Liver (tissue), 9 donors: ENCODE results near the gene TBCCD1. TPM values are rescaled to one million over a fixed set of nuclear protein-coding genes. Genes with fewer than 3 reads are reported as not detected.

Experiments used
- DNase-seq: peaks from one replicate; pipeline ENCODE4 v3.0.0-alpha.2; 2017; ENCODE audit warnings: low spot score
- H3K27ac ChIP-seq, 2 donors: one replicate each; pipeline ENCODE4 v1.7.0; 2013; ENCODE audit warnings: inconsistent platforms in 2 of 2, low read length in 2 of 2, control low read depth in 1 of 2, low read depth in 1 of 2, mild to moderate bottlenecking in 1 of 2
- H3K27me3 ChIP-seq, 4 donors: one replicate each; pipeline versions ENCODE4 v1.6.1 to v1.7.0; 2013; ENCODE audit warnings: low read length in 3 of 4, inconsistent platforms in 1 of 4, mild to moderate bottlenecking in 1 of 4, moderate library complexity in 1 of 4; ENCODE audit not compliant: control insufficient read depth in 4 of 4, insufficient read depth in 4 of 4
- H3K36me3 ChIP-seq, 4 donors: one replicate each; pipeline versions ENCODE4 v1.6.1 to v1.7.0; 2013; ENCODE audit warnings: low read length in 3 of 4, mild to moderate bottlenecking in 3 of 4, low read depth in 1 of 4, moderate library complexity in 1 of 4; ENCODE audit not compliant: control insufficient read depth in 4 of 4, insufficient read depth in 3 of 4
- H3K4me1 ChIP-seq, 4 donors: one replicate each; pipeline versions ENCODE4 v1.6.1 to v1.7.0; 2013; ENCODE audit warnings: low read length in 3 of 4, mild to moderate bottlenecking in 3 of 4, moderate library complexity in 1 of 4; ENCODE audit not compliant: control insufficient read depth in 4 of 4, insufficient read depth in 4 of 4
- H3K4me3 ChIP-seq, 3 donors: one replicate each; pipeline versions ENCODE4 v1.6.1 to v1.7.0; 2013; ENCODE audit warnings: low read length in 3 of 3, control low read depth in 1 of 3, low read depth in 1 of 3, mild to moderate bottlenecking in 1 of 3
- H3K9ac ChIP-seq, 2 donors: one replicate each; pipeline ENCODE4 v1.7.0; 2013; ENCODE audit warnings: low read length in 2 of 2, mild to moderate bottlenecking in 2 of 2, moderate library complexity in 2 of 2, control low read depth in 1 of 2, low read depth in 1 of 2
- H3K9me3 ChIP-seq, 4 donors: one replicate each; pipeline versions ENCODE4 v1.6.1 to v1.7.0; 2013; ENCODE audit warnings: low read length in 3 of 4; ENCODE audit not compliant: control insufficient read depth in 4 of 4
- EGR1 ChIP-seq, 2 donors: IDR thresholded peaks; 2 replicates each; pipeline ENCODE4 v1.6.1; 2016 to 2018; ENCODE audit warnings: antibody characterized with exemption in 2 of 2, low read depth in 2 of 2
- FOXA1 ChIP-seq: IDR thresholded peaks from 2 replicates; pipeline ENCODE4 v1.6.1; 2016; ENCODE audit warnings: antibody characterized with exemption
- FOXA2 ChIP-seq: IDR thresholded peaks from 2 replicates; pipeline ENCODE4 v1.6.1; 2016; ENCODE audit warnings: antibody characterized with exemption
- GABPA ChIP-seq, 2 donors: IDR thresholded peaks in 1 of 2; conservative IDR thresholded peaks in 1 of 2; 2 replicates each; pipeline ENCODE4 v1.6.1; 2016; ENCODE audit warnings: antibody characterized with exemption in 2 of 2, mild to moderate bottlenecking in 1 of 2, moderate library complexity in 1 of 2
- HNF4A ChIP-seq, 2 donors: conservative IDR thresholded peaks; 2 replicates each; pipeline ENCODE4 v1.6.1; 2016; ENCODE audit warnings: antibody characterized with exemption in 2 of 2, mild to moderate bottlenecking in 2 of 2
- HNF4G ChIP-seq: IDR thresholded peaks from 2 replicates; pipeline ENCODE4 v1.6.1; 2016; ENCODE audit warnings: antibody characterized with exemption
- JUND ChIP-seq, 2 donors: IDR thresholded peaks; 2 replicates each; pipeline ENCODE4 v1.6.1; 2016; ENCODE audit warnings: antibody characterized with exemption in 2 of 2
- NR2F2 ChIP-seq: IDR thresholded peaks from 2 replicates; pipeline ENCODE4 v1.6.1; 2016; ENCODE audit warnings: antibody characterized with exemption
- RAD21 ChIP-seq, 2 donors: IDR thresholded peaks; 2 replicates each; pipeline ENCODE4 v1.6.1; 2016; ENCODE audit warnings: antibody characterized with exemption in 2 of 2, mild to moderate bottlenecking in 2 of 2
- RXRA ChIP-seq, 2 donors: IDR thresholded peaks; 2 replicates each; pipeline ENCODE4 v1.6.1; 2017 to 2018; ENCODE audit warnings: antibody characterized with exemption in 2 of 2, mild to moderate bottlenecking in 1 of 2
- SP1 ChIP-seq: IDR thresholded peaks from 2 replicates; pipeline ENCODE4 v1.6.1; 2018; ENCODE audit warnings: antibody characterized with exemption, mild to moderate bottlenecking
- TAF1 ChIP-seq: conservative IDR thresholded peaks from 2 replicates; pipeline ENCODE4 v1.6.1; 2016; ENCODE audit warnings: antibody characterized with exemption, mild to moderate bottlenecking
- YY1 ChIP-seq: IDR thresholded peaks from 2 replicates; pipeline ENCODE4 v1.6.1; 2016; ENCODE audit warnings: antibody characterized with exemption, mild to moderate bottlenecking
- WGBS: extraction: QIAGEN DNeasy Blood & Tissue Kit; methylation state at CpG from one replicate; pipeline ENCODE4 v1.1.7; 2013; 5-methylcytosine and 5-hydroxymethylcytosine counted together
- polyA plus RNA-seq, 2 donors: library from polyadenylated mRNA; stranded (reverse) in 1 of 2; unstranded in 1 of 2; fragments of 200-250 nt in 1 of 2; fragments of >200 nt in 1 of 2; fragmentation: Nextera tagmentation in 1 of 2; extraction: Ambion mirVana in 1 of 2; gene quantifications; one replicate each; pipeline versions ENCODE4 v1.2.1 to v1.2.3, GENCODE V29; 2013 to 2015
- total RNA-seq, 2 donors: library from RNA; depleted of rRNA; stranded (reverse); fragments of >200 nt; gene quantifications; one replicate each; pipeline ENCODE4 v1.2.3, GENCODE V29; 2014
- TF ChIP-seq, protein P1 (sequence below): IDR thresholded peaks from 2 replicates; pipeline ENCODE4 v1.6.1; 2016; ENCODE audit warnings: antibody characterized with exemption
- TF ChIP-seq, protein P2 (sequence below): IDR thresholded peaks from 2 replicates; pipeline ENCODE4 v1.6.1; 2016; ENCODE audit warnings: antibody characterized with exemption
- TF ChIP-seq, protein P3 (sequence below): IDR thresholded peaks from 2 replicates; pipeline ENCODE4 v1.6.1; 2016; ENCODE audit warnings: antibody characterized with exemption
- TF ChIP-seq, protein P4 (sequence below): fragments of 150-350 bp; IDR thresholded peaks from 2 replicates; pipeline ENCODE4 v1.5.1; 2017; ENCODE audit warnings: improper control_type of control experiment, low read depth, low read length; ENCODE audit not compliant: missing input control
- TF ChIP-seq, protein P5 (sequence below): IDR thresholded peaks from 2 replicates; pipeline ENCODE4 v1.6.1; 2016; ENCODE audit warnings: antibody characterized with exemption, mild to moderate bottlenecking
- donor health status: healthy.
- donor health status: healthy.
- donor health status: healthy.
- donor health status: healthy.
- donor health status: healthy.

TBCCD1 gene
- total and polyA plus RNA-seq, 4 donors: 4.9 to 16.2 (median 10.6) TPM

DNA sequence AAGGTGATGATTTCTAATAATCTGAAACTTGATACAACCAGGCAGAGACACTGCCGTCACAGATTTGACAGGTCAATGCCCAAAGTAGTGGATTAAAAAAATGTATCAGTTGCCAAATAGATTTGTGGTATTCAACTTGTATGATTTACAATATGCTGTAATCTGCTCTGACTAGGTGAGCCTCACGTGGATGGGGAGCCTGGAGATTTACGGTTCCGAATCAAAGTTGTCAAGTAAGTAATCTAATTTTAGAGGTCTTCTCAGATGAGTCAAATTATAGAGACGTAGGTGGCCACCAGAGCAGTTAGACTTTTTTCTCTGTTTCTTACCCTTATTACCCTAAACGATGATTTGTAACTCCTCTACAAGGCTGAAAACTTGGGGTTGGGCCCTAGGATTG is 15.4 kb upstream of the TBCCD1 start:
- no peaks in the 10 kb centered on the region for H3K27me3 ChIP-seq
- no peak overlapping the region for H3K9ac ChIP-seq
- H3K27ac ChIP-seq: no peak overlapping the region
- TF ChIP-seq FOXA2: no peak
- TF ChIP-seq, protein P1, sequence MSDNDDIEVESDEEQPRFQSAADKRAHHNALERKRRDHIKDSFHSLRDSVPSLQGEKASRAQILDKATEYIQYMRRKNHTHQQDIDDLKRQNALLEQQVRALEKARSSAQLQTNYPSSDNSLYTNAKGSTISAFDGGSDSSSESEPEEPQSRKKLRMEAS: no peak
- TF ChIP-seq, protein P2, sequence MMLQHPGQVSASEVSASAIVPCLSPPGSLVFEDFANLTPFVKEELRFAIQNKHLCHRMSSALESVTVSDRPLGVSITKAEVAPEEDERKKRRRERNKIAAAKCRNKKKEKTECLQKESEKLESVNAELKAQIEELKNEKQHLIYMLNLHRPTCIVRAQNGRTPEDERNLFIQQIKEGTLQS: no peak
- no peak for TF ChIP-seq SP1
- TF ChIP-seq JUND (IDR thresholded peaks at IDR 0.05): no peak
- TF ChIP-seq, protein P3, sequence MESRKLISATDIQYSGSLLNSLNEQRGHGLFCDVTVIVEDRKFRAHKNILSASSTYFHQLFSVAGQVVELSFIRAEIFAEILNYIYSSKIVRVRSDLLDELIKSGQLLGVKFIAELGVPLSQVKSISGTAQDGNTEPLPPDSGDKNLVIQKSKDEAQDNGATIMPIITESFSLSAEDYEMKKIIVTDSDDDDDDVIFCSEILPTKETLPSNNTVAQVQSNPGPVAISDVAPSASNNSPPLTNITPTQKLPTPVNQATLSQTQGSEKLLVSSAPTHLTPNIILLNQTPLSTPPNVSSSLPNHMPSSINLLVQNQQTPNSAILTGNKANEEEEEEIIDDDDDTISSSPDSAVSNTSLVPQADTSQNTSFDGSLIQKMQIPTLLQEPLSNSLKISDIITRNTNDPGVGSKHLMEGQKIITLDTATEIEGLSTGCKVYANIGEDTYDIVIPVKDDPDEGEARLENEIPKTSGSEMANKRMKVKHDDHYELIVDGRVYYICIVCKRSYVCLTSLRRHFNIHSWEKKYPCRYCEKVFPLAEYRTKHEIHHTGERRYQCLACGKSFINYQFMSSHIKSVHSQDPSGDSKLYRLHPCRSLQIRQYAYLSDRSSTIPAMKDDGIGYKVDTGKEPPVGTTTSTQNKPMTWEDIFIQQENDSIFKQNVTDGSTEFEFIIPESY: no peak
- TF ChIP-seq TAF1: no peak
- no peak for TF ChIP-seq GABPA (IDR thresholded peaks at IDR 0.05 in 1 of 2, conservative IDR thresholded peaks at IDR 0.05 in 1 of 2)
- TF ChIP-seq, protein P4, sequence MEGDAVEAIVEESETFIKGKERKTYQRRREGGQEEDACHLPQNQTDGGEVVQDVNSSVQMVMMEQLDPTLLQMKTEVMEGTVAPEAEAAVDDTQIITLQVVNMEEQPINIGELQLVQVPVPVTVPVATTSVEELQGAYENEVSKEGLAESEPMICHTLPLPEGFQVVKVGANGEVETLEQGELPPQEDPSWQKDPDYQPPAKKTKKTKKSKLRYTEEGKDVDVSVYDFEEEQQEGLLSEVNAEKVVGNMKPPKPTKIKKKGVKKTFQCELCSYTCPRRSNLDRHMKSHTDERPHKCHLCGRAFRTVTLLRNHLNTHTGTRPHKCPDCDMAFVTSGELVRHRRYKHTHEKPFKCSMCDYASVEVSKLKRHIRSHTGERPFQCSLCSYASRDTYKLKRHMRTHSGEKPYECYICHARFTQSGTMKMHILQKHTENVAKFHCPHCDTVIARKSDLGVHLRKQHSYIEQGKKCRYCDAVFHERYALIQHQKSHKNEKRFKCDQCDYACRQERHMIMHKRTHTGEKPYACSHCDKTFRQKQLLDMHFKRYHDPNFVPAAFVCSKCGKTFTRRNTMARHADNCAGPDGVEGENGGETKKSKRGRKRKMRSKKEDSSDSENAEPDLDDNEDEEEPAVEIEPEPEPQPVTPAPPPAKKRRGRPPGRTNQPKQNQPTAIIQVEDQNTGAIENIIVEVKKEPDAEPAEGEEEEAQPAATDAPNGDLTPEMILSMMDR: no peak
- TF ChIP-seq HNF4G: no peak
- TF ChIP-seq YY1: no peak
- TF ChIP-seq HNF4A (conservative IDR thresholded peaks at IDR 0.05): no peak
- no peak for TF ChIP-seq NR2F2
- no peak for TF ChIP-seq FOXA1
- TF ChIP-seq EGR1 (IDR thresholded peaks at IDR 0.05; ENCODE audit: low read depth in 2 of 2): no peak
- no peaks in the 10 kb centered on the region for H3K4me1 ChIP-seq
- DNase-seq: no peak
- 97% methylated on average over 6 of the region's 6 CpGs for WGBS
- H3K36me3 ChIP-seq: peaks cover 14 to 72% (median 63%) of the 10 kb centered on the region in 4 donors
- H3K9me3 ChIP-seq: no peaks in the 10 kb centered on the region
- no peak overlapping the region for H3K4me3 ChIP-seq

DNA sequence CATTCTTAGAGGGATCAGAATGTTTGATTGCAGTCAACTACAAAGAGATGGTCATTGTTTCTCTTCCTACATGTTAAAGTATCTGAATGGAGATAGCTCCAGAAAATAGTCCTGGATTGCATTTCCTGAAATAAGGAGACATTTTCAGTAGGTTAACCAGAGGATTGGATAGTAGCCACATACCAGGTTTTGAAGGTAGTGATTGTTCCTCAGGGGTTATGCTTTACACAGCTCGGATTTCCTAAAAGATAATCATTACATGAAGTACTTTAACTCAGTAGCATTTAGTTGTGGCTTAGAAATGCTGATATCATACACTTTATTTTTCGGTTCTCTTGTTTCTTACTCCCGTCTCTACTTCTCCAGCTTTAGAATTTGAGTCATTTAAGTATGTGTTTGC is 13.6 kb upstream of the TBCCD1 start:
- no peaks in the 10 kb centered on the region for H3K4me1 ChIP-seq
- H3K27ac ChIP-seq: no peak overlapping the region
- TF ChIP-seq, protein P5, sequence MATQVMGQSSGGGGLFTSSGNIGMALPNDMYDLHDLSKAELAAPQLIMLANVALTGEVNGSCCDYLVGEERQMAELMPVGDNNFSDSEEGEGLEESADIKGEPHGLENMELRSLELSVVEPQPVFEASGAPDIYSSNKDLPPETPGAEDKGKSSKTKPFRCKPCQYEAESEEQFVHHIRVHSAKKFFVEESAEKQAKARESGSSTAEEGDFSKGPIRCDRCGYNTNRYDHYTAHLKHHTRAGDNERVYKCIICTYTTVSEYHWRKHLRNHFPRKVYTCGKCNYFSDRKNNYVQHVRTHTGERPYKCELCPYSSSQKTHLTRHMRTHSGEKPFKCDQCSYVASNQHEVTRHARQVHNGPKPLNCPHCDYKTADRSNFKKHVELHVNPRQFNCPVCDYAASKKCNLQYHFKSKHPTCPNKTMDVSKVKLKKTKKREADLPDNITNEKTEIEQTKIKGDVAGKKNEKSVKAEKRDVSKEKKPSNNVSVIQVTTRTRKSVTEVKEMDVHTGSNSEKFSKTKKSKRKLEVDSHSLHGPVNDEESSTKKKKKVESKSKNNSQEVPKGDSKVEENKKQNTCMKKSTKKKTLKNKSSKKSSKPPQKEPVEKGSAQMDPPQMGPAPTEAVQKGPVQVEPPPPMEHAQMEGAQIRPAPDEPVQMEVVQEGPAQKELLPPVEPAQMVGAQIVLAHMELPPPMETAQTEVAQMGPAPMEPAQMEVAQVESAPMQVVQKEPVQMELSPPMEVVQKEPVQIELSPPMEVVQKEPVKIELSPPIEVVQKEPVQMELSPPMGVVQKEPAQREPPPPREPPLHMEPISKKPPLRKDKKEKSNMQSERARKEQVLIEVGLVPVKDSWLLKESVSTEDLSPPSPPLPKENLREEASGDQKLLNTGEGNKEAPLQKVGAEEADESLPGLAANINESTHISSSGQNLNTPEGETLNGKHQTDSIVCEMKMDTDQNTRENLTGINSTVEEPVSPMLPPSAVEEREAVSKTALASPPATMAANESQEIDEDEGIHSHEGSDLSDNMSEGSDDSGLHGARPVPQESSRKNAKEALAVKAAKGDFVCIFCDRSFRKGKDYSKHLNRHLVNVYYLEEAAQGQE: no peak
- TF ChIP-seq, protein P1: no peak
- TF ChIP-seq, protein P3: no peak
- TF ChIP-seq RXRA (IDR thresholded peaks at IDR 0.05) (no peak), HNF4A (conservative IDR thresholded peaks at IDR 0.05) (no peak), RAD21 (IDR thresholded peaks at IDR 0.05) (no peak), NR2F2 (no peak), JUND (IDR thresholded peaks at IDR 0.05) (no peak), HNF4G (no peak), YY1 (no peak), FOXA2 (no peak), EGR1 (IDR thresholded peaks at IDR 0.05; ENCODE audit: low read depth in 2 of 2) (no peak), TAF1 (no peak), FOXA1 (no peak), GABPA (IDR thresholded peaks at IDR 0.05 in 1 of 2, conservative IDR thresholded peaks at IDR 0.05 in 1 of 2) (no peak), SP1 (no peak)
- TF ChIP-seq, protein P2: no peak
- TF ChIP-seq, protein P4: no peak
- no peaks in the 10 kb centered on the region for H3K9me3 ChIP-seq
- no peaks in the 10 kb centered on the region for H3K27me3 ChIP-seq
- 89% methylated on average over 3 of the region's 3 CpGs for WGBS
- H3K9ac ChIP-seq: no peak overlapping the region
- DNase-seq: no peak
- peaks cover 14 to 83% (median 70%) of the 10 kb centered on the region in 4 donors for H3K36me3 ChIP-seq
- no peak overlapping the region for H3K4me3 ChIP-seq
